SK-N-SH (cell line): ENCODE results near the gene AUTS2. TPM values are rescaled to one million over a fixed set of nuclear protein-coding genes. Genes with fewer than 3 reads are reported as not detected.

Experiments used
- CTCF ChIA-PET: fragments of 300-600, 350-600 bp; formaldehyde crosslinking; extraction: SDS; loops from one replicate; lab custom pipeline; 2021; lab: Yijun Ruan, JAX
- POLR2A ChIA-PET: fragments of 350-600 bp; sonication (Branson Sonifier 250); formaldehyde crosslinking; extraction: SDS; loops from one replicate; lab custom pipeline; 2020; ENCODE audit warnings: antibody characterized with exemption, inconsistent platforms; lab: Yijun Ruan, JAX
- DNase-seq: peaks from one replicate; pipeline ENCODE4 v3.0.0; 2012
- H2AFZ ChIP-seq: fragments of 200-600 bp; sonication (generic); 2 replicates; pipeline ENCODE4 v1.8.1; 2016; ENCODE audit warnings: antibody characterized with exemption, mild to moderate bottlenecking, low read depth
- H3F3A ChIP-seq: fragments of 200-600 bp; sonication (generic); replicated peaks from 2 replicates; pipeline ENCODE3; 2016; ENCODE audit warnings: antibody characterized with exemption, mild to moderate bottlenecking; ENCODE audit not compliant: insufficient read depth
- H3K27ac ChIP-seq, 2 experiments: fragments of 200-500 bp in 1 of 2; fragments of 200-600 bp in 1 of 2; sonication (Bioruptor generic) in 1 of 2; sonication (generic), shearing (Covaris generic) in 1 of 2; 2 replicates each; pipeline versions ENCODE4 v1.5.1 to v1.6.1; 2014 to 2016; ENCODE audit warnings: low read depth in 2 of 2, inconsistent platforms in 1 of 2, low read length in 1 of 2, mild to moderate bottlenecking in 1 of 2, mixed read lengths in 1 of 2
- H3K27me3 ChIP-seq: fragments of 200-600 bp; sonication (generic), shearing (Covaris generic); 2 replicates; pipeline ENCODE4 v1.6.1; 2016; ENCODE audit warnings: mixed run types; ENCODE audit not compliant: insufficient read depth
- H3K36me3 ChIP-seq, 2 experiments: fragments of 200-500 bp in 1 of 2; fragments of 200-600 bp in 1 of 2; sonication (Bioruptor generic) in 1 of 2; sonication (generic) in 1 of 2; replicated peaks in 1 of 2; 2 replicates each; pipeline versions ENCODE3 to v1.5.1; 2014 to 2016; ENCODE audit warnings: low read length in 1 of 2, mild to moderate bottlenecking in 1 of 2; ENCODE audit not compliant: insufficient read depth in 2 of 2, control insufficient read depth in 1 of 2
- H3K4me1 ChIP-seq, 2 experiments: fragments of 200-500 bp in 1 of 2; fragments of 200-600 bp in 1 of 2; sonication (Bioruptor generic) in 1 of 2; sonication (generic), shearing (Covaris generic) in 1 of 2; 2 replicates each; pipeline versions ENCODE4 v1.5.1 to v1.6.1; 2014 to 2016; ENCODE audit warnings: low read depth in 1 of 2, low read length in 1 of 2, mixed run types in 1 of 2; ENCODE audit not compliant: insufficient read depth in 2 of 2, control insufficient read depth in 1 of 2
- H3K4me2 ChIP-seq: fragments of 200-600 bp; sonication (generic), shearing (Covaris generic); 2 replicates; pipeline ENCODE4 v1.6.1; 2017; ENCODE audit warnings: mixed run types
- H3K4me3 ChIP-seq, 2 experiments: fragments of 200-500 bp in 1 of 2; fragments of 200-600 bp in 1 of 2; sonication (Bioruptor generic) in 1 of 2; sonication (generic), shearing (Covaris generic) in 1 of 2; 2 replicates each; pipeline versions ENCODE4 v1.5.1 to v1.8.1; 2014 to 2016; ENCODE audit warnings: low read depth in 2 of 2, inconsistent platforms in 1 of 2, low read length in 1 of 2, mild to moderate bottlenecking in 1 of 2, mixed read lengths in 1 of 2, moderate library complexity in 1 of 2
- H3K79me2 ChIP-seq: fragments of 200-600 bp; sonication (generic); 2 replicates; pipeline ENCODE4 v1.8.1; 2017; ENCODE audit warnings: mild to moderate bottlenecking; ENCODE audit not compliant: insufficient read depth
- H3K9ac ChIP-seq: fragments of 200-600 bp; sonication (generic); 2 replicates; pipeline ENCODE4 v1.6.1; 2017; ENCODE audit warnings: mixed run types
- H3K9me2 ChIP-seq: fragments of 200-600 bp; sonication (generic); 2 replicates; pipeline ENCODE4 v1.6.1; 2017; ENCODE audit warnings: mixed run types
- H3K9me3 ChIP-seq: fragments of 200-600 bp; sonication (generic); 2 replicates; pipeline ENCODE4 v1.6.1; 2017; ENCODE audit warnings: mixed run types, mild to moderate bottlenecking, moderate library complexity
- H4K20me1 ChIP-seq: fragments of 200-600 bp; sonication (generic); 2 replicates; pipeline ENCODE4 v1.6.1; 2017; ENCODE audit warnings: mild to moderate bottlenecking, mixed run types; ENCODE audit not compliant: insufficient read depth
- CHD2 ChIP-seq: fragments of 150-350 bp; IDR thresholded peaks from 2 replicates; pipeline ENCODE4 v1.6.1; 2018; ENCODE audit warnings: low read length; ENCODE audit not compliant: partially characterized antibody
- ELF1 ChIP-seq: IDR thresholded peaks from 2 replicates; pipeline ENCODE4 v1.4.0; 2012
- EZH2phosphoT487 ChIP-seq: fragments of 200-600 bp; sonication (generic); IDR thresholded peaks from 2 replicates; pipeline ENCODE4 v1.6.1; 2017; ENCODE audit warnings: low read depth, mixed run types, mild to moderate bottlenecking, antibody characterized with exemption, moderate library complexity, borderline replicate concordance
- FOXJ3 ChIP-seq: sonication (generic); formaldehyde crosslinking; IDR thresholded peaks from 2 replicates; pipeline ENCODE4 v1.5.1; 2020; ENCODE audit warnings: mild to moderate bottlenecking, missing genetic modification reagents
- FOXM1 ChIP-seq: IDR thresholded peaks from 2 replicates; pipeline ENCODE4 v1.4.0; 2012; ENCODE audit warnings: low read depth, mild to moderate bottlenecking
- IRF3 ChIP-seq: fragments of 150-350 bp; IDR thresholded peaks from 2 replicates; pipeline ENCODE4 v1.6.1; 2016; ENCODE audit warnings: mild to moderate bottlenecking, low read depth, low read length
- MEF2A ChIP-seq: IDR thresholded peaks from 2 replicates; pipeline ENCODE4 v1.4.0; 2012; ENCODE audit warnings: low read depth, borderline replicate concordance
- NFIC ChIP-seq: IDR thresholded peaks from 2 replicates; pipeline ENCODE4 v1.4.0; 2012; ENCODE audit warnings: borderline replicate concordance
- NRF1 ChIP-seq: IDR thresholded peaks from 2 replicates; pipeline ENCODE4 v1.6.1; 2012; ENCODE audit warnings: low read depth, mild to moderate bottlenecking, low read length
- PBX3 ChIP-seq: IDR thresholded peaks from 2 replicates; pipeline ENCODE4; 2012
- RAD21 ChIP-seq: IDR thresholded peaks from 2 replicates; pipeline ENCODE4 v1.6.1; 2012; ENCODE audit warnings: mild to moderate bottlenecking, low read length
- RCOR1 ChIP-seq: fragments of 150-350 bp; IDR thresholded peaks from 2 replicates; pipeline ENCODE4 v1.6.1; 2017; ENCODE audit warnings: antibody characterized with exemption, low read length
- REST ChIP-seq: IDR thresholded peaks from 2 replicates; pipeline ENCODE4 v1.6.1; 2012; ENCODE audit warnings: mild to moderate bottlenecking, low read depth, low read length, moderate library complexity
- RFX5 ChIP-seq: IDR thresholded peaks from 2 replicates; pipeline ENCODE4 v1.6.1; 2012; ENCODE audit warnings: mild to moderate bottlenecking, improper control_type of control experiment, low read length
- RXRA ChIP-seq: IDR thresholded peaks from 2 replicates; pipeline ENCODE4 v1.4.0; 2012; ENCODE audit warnings: low read depth, mild to moderate bottlenecking, borderline replicate concordance
- SIN3A ChIP-seq: IDR thresholded peaks from 2 replicates; pipeline ENCODE4 v1.6.1; 2012; ENCODE audit warnings: low read depth, mild to moderate bottlenecking, low read length, moderate library complexity, borderline replicate concordance
- SMC3 ChIP-seq: IDR thresholded peaks from 2 replicates; pipeline ENCODE4 v1.6.1; 2012; ENCODE audit warnings: low read depth, low read length, improper control_type of control experiment
- TAF1 ChIP-seq: IDR thresholded peaks from 2 replicates; pipeline ENCODE4 v1.6.1; 2012; ENCODE audit warnings: low read depth, mild to moderate bottlenecking, low read length, moderate library complexity, borderline replicate concordance
- USF1 ChIP-seq: IDR thresholded peaks from 2 replicates; pipeline ENCODE4 v1.4.0; 2012; ENCODE audit warnings: low read depth, borderline replicate concordance
- USF2 ChIP-seq: fragments of 150-350 bp; IDR thresholded peaks from 2 replicates; pipeline ENCODE4 v1.6.1; 2017; ENCODE audit warnings: antibody characterized with exemption, low read length, low read depth, borderline replicate concordance
- YY1 ChIP-seq: IDR thresholded peaks from 2 replicates; pipeline ENCODE4 v1.4.0; 2012; ENCODE audit warnings: low read depth, mild to moderate bottlenecking
- ZBTB33 ChIP-seq: IDR thresholded peaks from 2 replicates; pipeline ENCODE4 v1.4.0; 2012; ENCODE audit warnings: low read depth, borderline replicate concordance
- WGBS: methylation state at CpG from one replicate; pipeline ENCODE4 v1.1.6; 2017; ENCODE audit warnings: low lambda C conversion rate; 5-methylcytosine and 5-hydroxymethylcytosine counted together
- polyA plus RNA-seq, 3 experiments: library from polyadenylated mRNA; depleted of rRNA; stranded (reverse); fragments of >200 nt; gene quantifications; 2 replicates each; pipeline ENCODE4 v1.2.3, GENCODE V29; 2012

Gene AUTS2
- polyA plus RNA-seq, 1 of the 3 experiments (the other 2 are of a cell fraction), result 15.6 TPM

- CTCF ChIA-PET, result interaction anchor here (0.7 to 2.1 kb wide), 2 partner anchors 9 to 11 kb away, joined by 4 to 10 read pairs; no protein-coding TSS in a partner anchor
- H3K79me2 ChIP-seq, result peaks cover 10% of the 10 kb centered on the region; the same call in 1 of the 2 replicates
- H3F3A ChIP-seq, result peaks cover 32% of the 10 kb centered on the region
- peak overlapping the region; percentile 48; the same call in 1 of the 2 replicates for H3K9ac ChIP-seq
- H3K4me1 ChIP-seq, result peaks cover 21 to 41% of the 10 kb centered on the region in 2 experiments; a peak in 3 of 4 replicates
- H4K20me1 ChIP-seq, result no peaks in the 10 kb centered on the region; the same call in 1 of the 2 replicates
- peak; percentile 36 for DNase-seq
- H3K4me2 ChIP-seq, result peak overlapping the region; percentile 64
- no peaks in the 10 kb centered on the region for H3K27me3 ChIP-seq
- no peaks in the 10 kb centered on the region for H3K9me3 ChIP-seq
- POLR2A ChIA-PET, result interaction anchor here (1.7 kb wide), 1 partner anchor 12 kb away, joined by 4 read pairs; no protein-coding TSS in a partner anchor
- no peaks in the 10 kb centered on the region for H3K9me2 ChIP-seq
- H3K27ac ChIP-seq, result peak overlapping the region; percentile 91 to 93
- H3K36me3 ChIP-seq, result no peaks in the 10 kb centered on the region
- H3K4me3 ChIP-seq, result peak overlapping the region; percentile 13 to 38; a peak in 3 of 4 replicates
- WGBS, result 12% methylated on average over 7 of the region's 7 CpGs
- no peak overlapping the region for H2AFZ ChIP-seq
- no peak; the same call in 1 of the 2 replicates for TF ChIP-seq ELF1
- TF ChIP-seq RXRA, result peak; percentile 96
- TF ChIP-seq USF1, result no peak
- no peak; the same call in 1 of the 2 replicates for TF ChIP-seq RCOR1
- TF ChIP-seq YY1, result no peak
- no peak for TF ChIP-seq EZH2phosphoT487
- peak; percentile 40 for TF ChIP-seq CHD2
- TF ChIP-seq SMC3, result no peak
- TF ChIP-seq SIN3A, result peak; percentile 93
- peak; percentile 95 for TF ChIP-seq FOXM1
- peak; percentile 57; the same call in 1 of the 2 replicates for TF ChIP-seq REST
- TF ChIP-seq PBX3, result peak; percentile 99
- no peak; the same call in 1 of the 2 replicates for TF ChIP-seq RAD21
- TF ChIP-seq FOXJ3 (CRISPR knock-in tag), result no peak
- TF ChIP-seq TAF1, result no peak; the same call in 1 of the 2 replicates
- TF ChIP-seq ZBTB33, result peak; percentile 89
- peak; percentile 91 for TF ChIP-seq MEF2A
- TF ChIP-seq NFIC, result peak; percentile 94
- TF ChIP-seq IRF3, result no peak
- no peak for TF ChIP-seq USF2
- no peak for TF ChIP-seq RFX5
- TF ChIP-seq NRF1, result no peak
Observed at GRCh38 chr7:69871213-69871885, 273.1 kb downstream of the AUTS2 start.
